SK-MEL-5 (cell line): Measurements from ENCODE around the gene FANCC. TPM values are rescaled to one million over a fixed set of nuclear protein-coding genes. Genes with fewer than 3 reads are reported as not detected.
A peak's percentile ranks its signal among the peaks of the same experiment; 100 is the strongest.

Experiments used
- DNase-seq: peaks from one replicate; pipeline ENCODE4 v3.0.0-alpha.2; 2016; ENCODE audit warnings: low read depth, low spot score
- in situ Hi-C: cut with HindIII; loops from 2 replicates; pipeline ENCODE4 v1.10.0; 2016; ENCODE audit warnings: low sequenced_read_pairs, high pct_unique_total_duplicates, low pct_unique_long_range_greater_than_20kb
- total RNA-seq: library from RNA; depleted of rRNA; stranded (reverse); fragments of >200 nt; shearing (Covaris generic); gene quantifications from 2 replicates; pipeline ENCODE4 v1.2.3, GENCODE V29; 2014

Gene FANCC
- total RNA-seq, 1 experiment from 2014 or later: 4.6 TPM

DNA sequence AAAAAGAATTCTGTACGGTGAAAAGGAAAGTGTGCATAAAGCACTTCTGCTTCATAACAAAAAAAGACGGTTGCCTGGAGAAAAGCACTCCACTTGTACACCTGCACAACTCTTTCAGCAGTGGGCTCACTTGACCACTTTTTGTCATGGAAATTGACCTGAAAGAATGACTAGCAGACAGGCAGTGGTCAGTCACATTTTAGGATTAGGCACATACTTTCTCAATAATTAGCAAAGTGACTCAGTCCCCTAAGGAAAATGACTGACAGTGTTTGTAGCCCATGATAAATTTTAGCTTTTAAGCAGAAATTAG lies 169.3 kb downstream of the FANCC start:
- no peak for DNase-seq
- in situ Hi-C loops: no loop called here

DNA sequence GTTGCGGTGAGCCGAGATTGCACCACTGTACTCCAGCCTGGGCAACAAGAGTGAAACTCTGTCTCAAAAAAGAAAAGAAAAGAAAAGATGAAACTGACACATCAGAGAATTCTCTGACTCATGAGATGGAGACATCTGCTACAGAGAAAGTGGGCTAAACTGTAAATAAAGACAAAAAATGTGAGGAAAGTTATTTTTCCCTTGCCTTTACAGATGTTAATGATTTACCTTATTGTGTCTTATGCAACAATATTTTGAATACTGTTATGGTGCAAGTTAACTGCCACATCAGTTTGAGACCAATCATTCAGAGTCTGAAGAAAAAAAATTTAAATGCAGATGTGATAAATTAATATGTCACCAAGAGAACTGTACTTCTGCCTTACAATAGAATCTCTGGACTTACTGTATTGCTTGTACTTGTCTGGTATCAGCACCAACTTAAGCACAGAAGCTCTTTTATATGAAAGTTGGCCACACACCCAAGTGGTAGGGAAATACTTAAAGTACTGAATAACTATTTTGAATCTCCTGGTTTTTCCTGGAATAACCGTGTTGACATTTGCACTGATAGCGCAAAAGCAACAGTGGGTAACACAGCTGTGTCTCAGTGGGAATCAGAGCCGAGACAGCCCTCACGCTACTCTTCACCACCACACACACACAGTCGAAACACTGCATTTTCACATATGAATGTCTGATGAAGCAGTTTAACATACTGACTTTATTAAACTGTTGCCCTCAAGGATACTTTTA lies 169.9 kb downstream of the FANCC start:
- peak; percentile 25 for DNase-seq
- in situ Hi-C loops: no loop called here

DNA sequence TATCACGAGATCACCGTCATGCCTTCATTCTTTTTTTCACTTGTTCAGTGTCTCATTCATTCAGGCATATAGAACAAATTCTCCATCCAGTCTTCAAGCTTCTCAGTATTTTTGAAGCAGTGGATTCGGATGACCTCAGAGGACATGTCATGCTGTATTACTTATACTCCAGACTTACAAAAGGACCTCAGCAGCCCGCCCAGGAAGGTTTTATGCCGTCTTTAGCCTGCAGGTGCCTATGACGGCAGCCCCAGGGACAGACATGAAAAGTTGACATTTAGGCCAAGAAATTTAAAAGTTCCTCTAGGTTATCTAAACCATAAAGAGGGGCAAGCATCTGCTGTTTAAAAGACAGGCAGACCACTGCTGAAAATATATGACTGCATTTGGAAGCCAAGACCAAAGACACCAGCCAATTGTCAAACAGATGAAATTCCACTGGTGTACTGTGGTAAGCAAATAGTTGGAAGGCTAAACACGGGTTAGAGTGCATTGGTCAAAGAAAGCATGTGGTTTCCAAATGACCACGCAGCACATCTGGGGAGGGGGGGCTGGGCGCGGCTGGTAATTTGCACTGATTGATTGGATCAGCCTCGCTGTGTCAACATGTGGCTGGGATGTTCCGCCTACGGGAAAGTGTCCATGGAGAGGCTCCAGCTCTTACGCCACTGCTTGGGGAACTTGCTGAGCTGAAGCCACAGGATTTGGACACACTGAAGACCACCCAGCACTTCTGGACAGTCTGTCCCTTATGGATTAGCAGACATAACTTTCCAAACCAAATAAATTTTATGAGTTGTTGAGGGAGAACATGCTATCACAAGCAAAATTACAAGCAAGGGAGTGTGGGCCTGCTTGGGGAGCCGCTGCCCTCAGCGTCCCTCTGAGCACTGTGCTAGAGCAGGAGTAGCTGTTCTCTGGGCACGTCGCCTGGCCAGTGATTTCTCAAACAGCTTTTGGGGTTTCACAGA lies 173.6 kb downstream of the FANCC start:
- in situ Hi-C loops: no loop called here
- DNase-seq: no peak

DNA sequence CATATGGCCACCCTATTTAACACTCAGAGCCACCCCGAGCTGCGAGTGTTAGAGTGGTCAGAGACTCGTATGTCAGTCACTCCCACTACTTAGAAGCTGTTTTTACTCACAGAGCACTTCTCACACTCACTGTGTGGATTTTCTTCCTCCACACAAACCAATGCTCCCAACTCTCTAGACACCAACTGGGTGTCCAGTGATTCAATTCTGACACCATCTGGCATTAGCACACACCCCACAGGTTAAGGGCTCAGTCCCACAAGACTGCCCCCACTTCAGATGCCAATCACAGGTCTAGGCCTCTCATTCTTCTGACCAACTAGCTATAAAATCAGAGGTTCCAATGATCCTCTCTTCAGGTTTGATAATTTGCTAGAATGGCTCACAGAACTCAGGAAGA lies 174.8 kb downstream of the FANCC start:
- DNase-seq: no peak
- in situ Hi-C loops: no loop called here

DNA sequence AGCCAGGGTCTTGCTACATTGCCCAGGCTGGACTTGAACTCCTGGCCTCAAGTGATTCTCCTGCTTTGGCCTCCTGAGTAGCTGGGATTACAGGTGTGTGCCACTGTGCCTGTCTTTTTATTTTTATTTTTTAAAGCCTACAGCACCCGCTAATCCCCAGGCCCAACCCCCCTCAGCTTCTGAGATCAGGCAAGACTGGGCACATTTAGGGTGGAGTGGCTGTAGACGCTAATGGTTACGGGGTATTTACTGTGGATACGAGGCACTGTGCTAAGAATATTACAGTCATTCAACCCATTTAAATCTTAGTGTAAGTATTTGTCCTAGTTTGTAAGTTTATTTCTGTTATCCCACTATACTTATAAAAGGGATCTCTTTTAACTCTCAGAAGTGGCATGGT lies 175.2 kb downstream of the FANCC start:
- DNase-seq: no peak
- in situ Hi-C loops: no loop called here

DNA sequence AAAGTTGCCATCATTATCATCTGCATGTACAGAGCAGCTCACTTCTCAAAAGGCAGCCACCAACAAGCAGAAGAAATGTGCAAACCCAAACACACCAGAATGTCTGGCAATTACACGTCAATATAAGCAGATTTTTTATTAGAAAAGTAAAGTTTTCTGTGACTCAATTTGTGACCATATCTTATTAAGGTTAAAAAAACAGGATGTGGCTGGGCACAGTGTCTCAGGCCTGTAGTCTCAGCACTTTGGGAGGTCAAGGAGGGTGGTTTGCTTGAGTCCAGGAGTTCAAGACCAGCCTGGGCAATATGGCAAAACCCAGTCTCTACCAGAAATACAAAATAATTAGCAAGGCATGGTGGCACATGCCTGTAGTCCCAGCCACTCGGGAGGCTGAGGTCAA lies 176.7 kb downstream of the FANCC start:
- in situ Hi-C loops: no loop called here
- no peak for DNase-seq

DNA sequence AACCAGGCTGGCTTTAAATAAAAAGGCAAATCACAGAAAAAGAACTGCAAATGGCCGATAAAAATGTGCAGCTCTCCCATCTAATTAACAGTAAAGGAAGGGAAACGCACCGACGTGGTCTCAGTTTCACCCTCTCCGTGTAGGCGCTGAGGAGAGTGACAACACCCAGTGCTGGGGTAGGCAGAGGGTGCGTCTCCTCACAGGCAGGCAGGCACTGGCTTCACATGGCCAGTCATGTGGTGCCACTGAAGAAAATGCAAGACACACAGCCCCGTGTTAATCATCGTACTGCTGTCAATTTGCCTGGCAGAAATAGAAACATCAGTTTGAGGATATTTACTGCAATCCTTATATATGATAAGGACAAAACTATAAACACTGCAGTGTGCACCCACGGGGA lies 178.4 kb downstream of the FANCC start:
- in situ Hi-C loops: no loop called here
- DNase-seq: no peak

DNA sequence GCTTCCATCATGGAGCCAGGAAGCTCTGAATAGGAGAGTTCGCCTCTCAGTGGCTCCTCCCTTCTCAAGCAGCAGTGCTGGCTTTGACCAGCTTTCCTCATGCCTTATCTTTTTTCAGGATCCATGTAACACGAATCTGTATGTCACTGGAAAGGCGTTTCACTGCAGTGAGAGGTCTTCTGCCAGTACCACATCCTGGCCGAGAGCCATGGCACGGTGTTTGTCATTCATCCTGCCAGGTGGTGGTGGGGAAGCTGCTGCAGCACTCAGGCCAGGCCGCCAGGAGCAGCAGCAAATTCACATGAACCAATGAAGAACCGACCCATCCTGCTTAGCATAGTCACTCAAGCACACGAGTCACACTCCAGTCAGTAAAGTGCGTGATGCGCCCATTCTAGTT lies 179.0 kb downstream of the FANCC start:
- no peak for DNase-seq
- in situ Hi-C loops: no loop called here

DNA sequence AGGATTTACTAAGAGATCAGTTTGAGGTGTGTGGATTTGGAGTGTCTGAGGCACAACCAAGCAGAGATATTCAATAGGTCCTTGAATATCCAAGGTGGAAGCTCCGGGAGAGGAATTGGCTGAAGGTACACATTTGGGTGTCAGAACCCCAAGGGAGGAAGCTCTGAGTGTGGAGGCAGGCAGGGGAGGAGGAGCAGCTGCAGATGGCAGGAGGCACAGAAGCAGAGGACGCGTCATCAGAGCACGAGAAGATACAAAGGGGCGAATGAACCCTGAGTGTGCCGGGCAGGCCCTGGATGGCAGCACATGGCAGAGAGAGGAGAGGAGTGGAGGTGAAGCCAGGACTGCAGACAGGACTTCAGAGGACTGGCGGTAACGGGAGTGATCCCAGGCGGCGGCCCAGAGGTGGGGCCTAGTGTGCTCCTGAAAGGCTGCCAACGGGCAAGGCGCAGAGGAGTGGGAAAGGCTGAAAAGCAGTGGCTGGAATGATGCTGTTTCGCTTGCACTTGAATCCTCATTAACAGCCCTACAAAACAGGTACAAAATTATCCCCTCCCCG lies 179.8 kb downstream of the FANCC start:
- in situ Hi-C loops: no loop called here
- DNase-seq: no peak

DNA sequence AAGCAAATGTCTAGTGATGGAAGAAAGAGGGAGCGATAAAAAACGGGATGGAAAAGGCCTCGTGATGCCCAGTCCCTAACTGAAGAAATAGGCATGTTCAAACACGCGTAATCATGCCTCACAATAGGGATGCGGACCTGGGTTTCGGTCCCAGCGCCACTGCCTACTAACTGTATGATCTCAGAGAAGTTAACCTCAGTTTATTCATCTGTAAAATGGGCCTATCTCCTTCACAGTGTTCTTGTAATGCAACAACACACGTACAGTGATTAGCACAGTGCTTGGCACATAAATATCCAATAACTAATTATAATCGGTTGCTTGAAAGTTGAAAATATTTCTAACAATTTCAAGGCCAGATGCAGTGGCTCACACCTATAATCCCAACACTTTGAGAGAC lies 181.8 kb downstream of the FANCC start:
- in situ Hi-C loops: no loop called here
- DNase-seq: no peak

DNA sequence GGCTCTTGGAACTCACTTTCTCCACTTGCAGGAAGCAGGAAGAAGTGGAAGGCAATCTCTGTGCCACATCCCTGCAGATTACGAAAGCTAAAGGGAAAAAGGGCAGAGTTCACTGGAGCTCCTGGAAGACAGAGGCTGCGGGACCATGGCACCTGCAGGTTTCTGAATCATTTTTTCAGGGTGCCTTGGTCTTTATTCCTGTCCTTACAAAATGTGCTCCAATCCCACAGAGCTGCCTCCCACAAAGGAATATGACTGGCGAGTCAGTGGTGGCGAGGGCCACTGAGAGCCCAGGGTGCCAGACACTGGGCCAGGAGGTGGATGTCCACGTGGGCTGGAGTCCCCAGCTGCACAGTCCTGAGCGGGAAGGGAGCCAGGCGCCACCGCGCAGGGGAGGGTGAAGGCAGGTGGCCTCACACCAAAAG lies 183.0 kb downstream of the FANCC start:
- no peak for DNase-seq
- in situ Hi-C loops: no loop called here

DNA sequence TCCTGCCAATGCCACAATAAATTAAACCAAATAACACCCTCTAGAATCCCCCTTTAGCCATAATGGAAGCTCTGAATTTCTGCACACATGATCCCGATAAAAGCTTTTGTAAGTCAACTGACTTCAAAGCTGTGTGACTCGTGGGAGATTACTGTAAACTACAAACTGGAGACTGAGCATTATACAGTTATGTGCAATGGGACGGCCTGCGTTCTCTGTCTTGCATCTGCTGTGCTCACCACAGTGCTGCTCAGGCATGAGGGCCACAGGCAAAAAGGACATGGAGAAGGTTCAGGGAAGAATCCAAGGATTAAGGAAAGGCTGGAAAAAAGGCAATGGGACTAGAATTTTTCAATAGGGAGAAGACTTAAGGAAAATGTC lies 184.2 kb downstream of the FANCC start:
- in situ Hi-C loops: no loop called here
- no peak for DNase-seq

DNA sequence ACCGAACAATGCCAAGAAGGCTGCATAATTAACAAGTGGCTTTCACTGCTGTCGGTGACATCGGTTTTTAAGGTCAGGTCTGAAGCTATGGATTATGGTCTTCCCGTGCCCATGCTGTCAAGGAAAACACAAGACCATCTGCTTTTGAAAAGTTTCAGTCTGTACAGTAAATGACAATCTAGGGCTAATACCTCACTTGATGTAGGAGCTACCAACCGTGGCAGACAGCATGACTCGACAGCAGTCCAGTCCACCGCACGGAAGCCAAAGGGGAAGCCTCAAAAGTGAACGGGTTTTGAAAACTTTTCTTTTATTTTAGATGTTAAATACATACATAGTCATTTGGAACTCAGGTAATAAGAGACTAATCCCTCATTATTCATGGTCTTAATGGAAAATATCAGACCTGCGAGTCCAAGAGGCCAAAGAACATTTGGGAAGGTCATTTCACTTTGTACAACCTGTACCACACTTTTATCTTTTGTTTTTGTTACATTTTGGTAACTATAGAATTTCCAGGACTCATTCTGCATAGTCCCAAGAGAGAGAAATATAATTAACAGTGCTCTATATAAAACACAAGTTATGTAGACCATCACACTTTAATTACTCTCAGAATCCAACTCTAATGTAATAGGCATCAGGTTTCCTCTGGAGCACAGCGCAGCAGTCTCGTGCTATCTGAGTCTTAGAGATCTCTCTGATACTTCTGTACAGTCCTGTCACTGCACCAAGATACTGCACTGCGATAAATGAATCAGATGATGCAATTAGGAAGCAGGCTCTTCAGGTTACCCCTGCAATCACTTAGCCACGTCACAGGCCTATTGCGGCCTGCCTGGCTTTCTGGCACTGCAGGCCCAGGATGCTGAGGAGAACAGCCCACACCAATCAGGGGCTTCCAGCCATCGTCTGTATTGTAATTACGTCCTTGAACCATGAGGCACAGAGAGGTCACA lies 184.9 kb downstream of the FANCC start:
- in situ Hi-C loops: no loop called here

DNA sequence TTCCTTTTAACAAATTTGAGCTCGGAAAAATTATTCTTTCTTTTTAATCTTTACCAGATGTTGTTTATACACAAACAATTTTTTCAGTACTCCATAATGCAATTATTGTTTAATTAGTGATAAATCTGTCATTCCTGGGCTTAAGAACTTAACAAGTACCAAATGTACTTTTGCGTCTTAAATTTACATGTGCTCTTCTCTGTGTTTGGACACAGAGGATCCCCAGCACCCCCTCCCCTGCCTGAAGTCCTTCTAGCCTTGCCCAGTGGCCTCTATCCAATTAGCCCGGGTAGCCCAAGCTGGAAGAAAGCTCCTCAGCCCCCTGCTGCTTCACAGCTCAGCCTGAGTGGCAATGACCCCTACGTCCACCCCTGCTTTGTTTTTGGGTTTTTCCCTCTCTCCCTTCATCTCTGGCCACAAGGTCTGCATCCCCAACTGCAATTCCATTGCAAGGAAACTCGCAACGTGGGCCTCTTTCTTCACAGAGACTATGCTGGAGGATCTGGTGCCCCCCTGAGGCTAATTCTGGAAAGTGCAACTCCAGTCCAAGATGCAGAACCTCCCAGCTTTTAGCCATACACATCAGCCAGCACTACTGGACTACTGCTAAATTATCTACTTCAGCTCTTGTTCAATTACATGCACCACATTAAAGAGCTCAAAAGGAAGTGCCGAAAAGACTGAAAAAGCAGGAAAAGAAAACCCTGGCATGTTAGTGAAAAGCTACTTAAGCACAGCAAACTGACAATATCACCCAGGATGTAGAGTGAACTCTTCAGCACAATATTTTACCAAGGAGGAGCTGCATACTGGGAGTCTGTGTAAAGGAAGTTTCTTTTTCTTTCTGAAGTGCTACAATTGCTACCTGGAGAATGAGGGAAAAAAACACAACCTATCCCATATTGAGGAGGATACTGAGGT lies 186.2 kb downstream of the FANCC start:
- in situ Hi-C loops: no loop called here
- peak; percentile 81 for DNase-seq

More for the DNA sequence above, 184.9 kb downstream of the FANCC start:
- DNase-seq: no peak

DNA sequence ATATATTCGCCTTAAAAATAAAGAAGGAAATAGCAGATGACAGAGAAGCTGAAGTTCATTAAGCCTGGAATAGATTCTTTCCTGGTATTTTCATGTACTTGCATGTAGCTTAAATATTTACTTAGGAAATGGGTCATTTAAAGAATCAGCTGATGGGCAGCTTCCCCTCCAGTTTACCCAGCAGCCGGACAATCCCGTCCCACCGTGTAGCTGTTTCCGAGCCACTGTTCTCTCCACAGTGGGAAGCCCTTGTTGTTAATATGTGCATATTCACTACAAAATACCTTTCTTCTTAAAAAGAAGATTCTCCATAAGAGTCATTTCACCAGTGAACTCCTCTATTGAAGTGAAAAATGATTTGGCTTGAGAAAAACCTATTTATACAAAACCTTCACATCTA lies 187.0 kb downstream of the FANCC start:
- in situ Hi-C loops: no loop called here
- DNase-seq: no peak

DNA sequence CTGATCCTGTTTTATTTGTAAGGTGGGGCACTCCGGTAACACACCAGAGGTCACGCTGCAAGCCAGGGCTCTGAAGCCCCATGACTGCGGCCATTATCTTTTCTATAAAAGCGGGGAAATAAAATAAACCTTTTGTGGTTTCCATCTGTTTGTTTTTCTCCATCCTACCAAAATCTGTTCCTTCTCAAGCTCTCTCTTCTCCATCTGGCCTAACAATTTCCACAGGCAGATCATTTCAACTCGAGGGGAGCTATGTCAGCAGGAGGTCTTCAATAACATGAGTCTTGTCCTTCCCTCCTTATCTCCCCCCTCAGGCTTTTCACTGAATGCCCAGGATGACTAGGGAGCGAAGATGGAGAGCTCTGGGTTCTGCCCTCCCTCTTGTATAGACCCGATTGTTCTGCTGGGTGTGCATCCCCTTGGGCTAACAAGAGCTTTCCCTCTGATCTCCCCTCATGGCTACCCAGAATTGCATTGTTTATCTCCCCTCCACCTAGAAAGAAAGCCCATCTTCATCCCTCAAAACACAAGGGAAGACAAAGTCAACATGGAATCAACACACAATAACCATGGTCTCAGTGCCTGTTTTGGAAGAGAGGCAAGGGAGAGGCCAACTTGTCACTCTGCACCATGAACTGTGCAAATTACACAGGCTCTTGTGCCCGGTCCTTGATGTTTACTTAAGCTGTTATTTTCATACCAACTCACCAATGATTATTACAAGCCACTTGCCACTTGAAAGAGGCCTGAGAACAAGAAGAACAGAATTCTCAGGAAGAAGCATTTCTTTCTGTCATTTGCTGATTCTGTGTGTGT lies 187.8 kb downstream of the FANCC start:
- DNase-seq: no peak
- in situ Hi-C loops: no loop called here
